ENCODE results near the gene PPARG.

DNA sequence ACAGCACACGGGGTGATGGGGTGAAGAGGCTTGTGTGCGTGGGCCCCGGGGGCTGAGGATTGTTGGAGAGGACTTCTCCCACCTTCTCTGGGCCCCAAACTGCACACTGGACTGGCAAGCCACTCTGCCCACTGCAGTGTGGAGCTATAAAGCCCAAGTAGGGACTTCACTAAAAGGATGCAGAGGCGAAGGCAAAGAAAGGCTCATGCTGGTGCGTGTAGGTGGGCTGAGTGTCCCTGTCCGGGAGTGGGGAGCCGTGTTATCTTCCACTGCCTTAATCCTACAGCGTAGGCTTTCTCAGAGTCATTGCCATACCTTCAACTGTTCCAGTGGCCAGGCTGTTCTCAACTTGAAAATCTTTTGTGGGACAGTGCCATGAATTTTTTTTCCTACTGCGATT is 3.9 kb downstream of the PPARG start:
- TF ChIP-seq ELF4 (IDR thresholded peaks at IDR 0.05) (no peak), BHLHE40 (IDR thresholded peaks at IDR 0.05; ENCODE audit: borderline replicate concordance) (no peak), FOXM1 (IDR thresholded peaks at IDR 0.05; ENCODE audit: borderline replicate concordance) (no peak), TARDBP (IDR thresholded peaks at IDR 0.05) (no peak)

All from HEK293T (cell line).